GM12878 (cell line): ENCODE results near the gene CD40LG. TPM values are rescaled to one million over a fixed set of nuclear protein-coding genes. Genes with fewer than 3 reads are reported as not detected.

ENCODE experiments used
- ATAC-seq: fragments of 200-7000 bp; cut with Tn5 transposase; 3 replicates; pipeline ENCODE4 v1.9.1; 2020; ENCODE audit warnings: mild to moderate bottlenecking, moderate library complexity
- BruUV-seq: library from RNA; stranded (reverse); fragments of 400-500 nt; replicated peaks from 2 replicates; lab custom pipeline; 2021; lab: Mats Ljungman, UMichigan
- CTCF ChIA-PET: fragments of 300-600 bp; sonication (Branson Sonifier 250); formaldehyde crosslinking; extraction: SDS; loops from one replicate; lab custom pipeline; 2021; ENCODE audit warnings: inconsistent platforms; lab: Yijun Ruan, JAX
- POLR2A ChIA-PET: fragments of 350-600 bp; formaldehyde crosslinking; extraction: SDS; loops from one replicate; lab custom pipeline; 2021; ENCODE audit warnings: inconsistent platforms; lab: Charles Lee
- RAD21 ChIA-PET: fragments of 300-600 bp; sonication (Branson Sonifier 250); formaldehyde crosslinking; loops from one replicate; lab custom pipeline; 2023; ENCODE audit warnings: antibody characterized with exemption; ENCODE audit not compliant: unreplicated experiment; lab: Charles Lee
- SMC1A ChIA-PET: fragments of 300-600 bp; sonication (Branson Sonifier 250); formaldehyde crosslinking; loops from one replicate; lab custom pipeline; 2023; ENCODE audit not compliant: unreplicated experiment, uncharacterized antibody; lab: Charles Lee
- DNase-seq: peaks from one replicate; pipeline ENCODE4 v3.0.0-alpha.2; 2011; ENCODE audit warnings: low read depth, low spot score
- FAIRE-seq: peaks from 3 replicates; lab custom pipeline; 2011; peaks lifted over from hg19 to GRCh38; lab: Jason Lieb, UNC
- H2AFZ ChIP-seq: 2 replicates; pipeline ENCODE4 v1.6.0; 2011; ENCODE audit warnings: low read depth, low read length, control low read depth; ENCODE audit not compliant: control insufficient read depth
- H3K27ac ChIP-seq: 2 replicates; pipeline ENCODE4 v1.5.1; 2011; ENCODE audit warnings: control low read depth; ENCODE audit not compliant: control insufficient read depth, insufficient read depth
- H3K27me3 ChIP-seq, 2 experiments: replicated peaks in 1 of 2; 2 replicates each; pipeline versions ENCODE4 v1.6.0 to v1.6.1; 2011; ENCODE audit warnings: low read length in 1 of 2; ENCODE audit not compliant: control insufficient read depth in 2 of 2, insufficient read depth in 2 of 2
- H3K36me3 ChIP-seq, 2 experiments: 2 replicates each; pipeline ENCODE4 v1.5.1; 2011; ENCODE audit warnings: low read length in 1 of 2; ENCODE audit not compliant: control insufficient read depth in 2 of 2, insufficient read depth in 2 of 2
- H3K4me1 ChIP-seq: 2 replicates; pipeline ENCODE4 v1.6.1; 2011; ENCODE audit warnings: mild to moderate bottlenecking, low read length, moderate library complexity, mixed read lengths; ENCODE audit not compliant: control insufficient read depth, insufficient read depth
- H3K4me2 ChIP-seq: 2 replicates; pipeline ENCODE4 v1.6.0; 2011; ENCODE audit warnings: control low read depth; ENCODE audit not compliant: control insufficient read depth, insufficient read depth
- H3K4me3 ChIP-seq: fragments of 200-600 bp; sonication (generic); 2 replicates; pipeline ENCODE4 v1.5.1; 2016
- H3K79me2 ChIP-seq: 2 replicates; pipeline ENCODE4 v1.6.0; 2011; ENCODE audit warnings: low read length; ENCODE audit not compliant: control insufficient read depth, insufficient read depth
- H3K9ac ChIP-seq: 2 replicates; pipeline ENCODE4 v1.8.0; 2011; ENCODE audit warnings: low read length, control low read depth, mixed read lengths; ENCODE audit not compliant: control insufficient read depth, insufficient read depth
- H3K9me3 ChIP-seq: replicated peaks from 3 replicates; pipeline ENCODE4 v1.5.1; 2011; ENCODE audit warnings: mild to moderate bottlenecking, low read length; ENCODE audit not compliant: control insufficient read depth, insufficient read depth
- H4K20me1 ChIP-seq: 2 replicates; pipeline ENCODE4 v1.6.0; 2011; ENCODE audit not compliant: control insufficient read depth, insufficient read depth
- BCL11A ChIP-seq: IDR thresholded peaks from 2 replicates; pipeline ENCODE4 v1.6.1; 2011; ENCODE audit warnings: low read depth, low read length
- CHD1 ChIP-seq: IDR thresholded peaks from 2 replicates; pipeline ENCODE4 v1.6.1; 2012; ENCODE audit warnings: low read depth, low read length, improper control_type of control experiment
- CREM ChIP-seq: IDR thresholded peaks from 2 replicates; pipeline ENCODE4 v1.6.1; 2014; ENCODE audit warnings: antibody characterized with exemption, low read depth
- EP300 ChIP-seq, 2 experiments: fragments of 150-350 bp in 1 of 2; IDR thresholded peaks; 2 replicates each; pipeline ENCODE4 v1.6.1; 2011 to 2012; ENCODE audit warnings: low read depth in 2 of 2, low read length in 2 of 2, borderline replicate concordance in 1 of 2, improper control_type of control experiment in 1 of 2, inconsistent platforms in 1 of 2; ENCODE audit not compliant: control insufficient read depth in 1 of 2
- ETV6 ChIP-seq, 2 experiments: fragments of 450-650 bp in 1 of 2; IDR thresholded peaks in 1 of 2; conservative IDR thresholded peaks in 1 of 2; 2 replicates each; pipeline ENCODE4 v1.6.1; 2014; ENCODE audit warnings: antibody characterized with exemption in 1 of 2, borderline replicate concordance in 1 of 2, low read depth in 1 of 2, mild to moderate bottlenecking in 1 of 2, moderate library complexity in 1 of 2
- IRF3 ChIP-seq: fragments of 450-650 bp; IDR thresholded peaks from 2 replicates; pipeline ENCODE4 v1.6.1; 2014; ENCODE audit warnings: mild to moderate bottlenecking
- JUNB ChIP-seq: IDR thresholded peaks from 2 replicates; pipeline ENCODE4 v1.6.1; 2016; ENCODE audit warnings: antibody characterized with exemption, mild to moderate bottlenecking
- PAX5 ChIP-seq: IDR thresholded peaks from 2 replicates; pipeline ENCODE4 v1.6.1; 2011; ENCODE audit warnings: low read depth, low read length, borderline replicate concordance
- POLR2A ChIP-seq: IDR thresholded peaks from 2 replicates; pipeline ENCODE4 v1.6.1; 2011; ENCODE audit warnings: low read depth, mild to moderate bottlenecking, low read length
- WGBS: methylation state at CpG from one replicate; pipeline ENCODE4 v1.1.6; 2016; ENCODE audit warnings: low lambda C conversion rate; ENCODE audit not compliant: insufficient replicate concordance, insufficient coverage; ENCODE audit errors: missing lambda C conversion rate; 5-methylcytosine and 5-hydroxymethylcytosine counted together
- in situ Hi-C: fragments of 300-500 bp; cut with MboI; formaldehyde crosslinking; loops from 9 replicates; pipeline ENCODE4 v1.14.3; 2018; ENCODE audit warnings: mixed read lengths
- intact Hi-C: fragments of 100-400 bp; cut with micrococcal nuclease; formaldehyde crosslinking; loops from one replicate; pipeline ENCODE4 v1.14.2; 2022; ENCODE audit not compliant: unreplicated experiment
- polyA plus RNA-seq, 11 experiments: library from polyadenylated mRNA; depleted of rRNA in 4 of 11; unstranded in 6 of 11; stranded (reverse) in 5 of 11; fragments of >200 nt; fragmentation: Nextera tagmentation in 4 of 11; fragmentation: Illumina TruSeq in 1 of 11; extraction: Ambion mirVana in 4 of 11; extraction: Trizol in 1 of 11; gene quantifications; 1 replicate in 1 of 11; 2 replicates in 10 of 11; pipeline versions ENCODE4 v1.2.1 to v1.2.3, GENCODE V29; 2011 to 2016; ENCODE audit warnings: inconsistent platforms in 2 of 11, missing spikeins in 2 of 11, low read depth in 1 of 11
- total RNA-seq, 4 experiments: library from RNA; depleted of rRNA in 3 of 4; stranded (reverse); fragments of >200 nt in 3 of 4; fragmentation: Illumina TruSeq in 1 of 4; extraction: Trizol in 1 of 4; gene quantifications; 2 replicates each; pipeline versions ENCODE4 v1.2.1 to v1.2.3, GENCODE V29; 2013 to 2021

Gene CD40LG
- total and polyA plus RNA-seq, 10 of the 15 experiments (the other 5 are each of a cell fraction or from before 2014, with no cell fraction given) = 0.04 to 0.21 (median 0.11) TPM; not detected in 6

GRCh38 chrX:136650811-136651210 lies 2.9 kb downstream of the CD40LG start:
- H4K20me1 ChIP-seq = no peaks in the 10 kb centered on the region
- POLR2A ChIA-PET = no interaction called here
- TF ChIP-seq JUNB (no peak), EP300 (IDR thresholded peaks at IDR 0.05; ENCODE audit: borderline replicate concordance in 1 of 2, control insufficient read depth in 1 of 2, low read depth in 2 of 2, low read length in 2 of 2) (no peak), PAX5 (no peak), BCL11A (no peak), ETV6 (conservative IDR thresholded peaks at IDR 0.05 in 1 of 2, IDR thresholded peaks at IDR 0.05 in 1 of 2; ENCODE audit: borderline replicate concordance in 1 of 2, low read depth in 1 of 2) (no peak), IRF3 (no peak), CHD1 (no peak), POLR2A (no peak), CREM (no peak)
- H3K27me3 ChIP-seq = 0 out of 4 replicates have a peak, but pooled peaks cover 0 to 3% of the 10 kb centered on the region in 2 experiments
- H3K4me3 ChIP-seq = no peak overlapping the region
- WGBS = 70% methylated on average over 3 of the region's 3 CpGs
- no peak for ATAC-seq
- H3K36me3 ChIP-seq = no peaks in the 10 kb centered on the region
- H3K27ac ChIP-seq = no peak overlapping the region
- SMC1A ChIA-PET = interaction anchor here (1.4 kb wide), 1 partner anchor 25 kb away, joined by 3 read pairs; no protein-coding TSS in a partner anchor
- RAD21 ChIA-PET = no interaction called here
- H3K79me2 ChIP-seq = no peaks in the 10 kb centered on the region
- no peak for FAIRE-seq
- in situ Hi-C loops = no loop called here
- no peak overlapping the region for H3K4me2 ChIP-seq
- CTCF ChIA-PET = interaction anchor here (0.7 to 1.2 kb wide), 2 partner anchors 11 to 58 kb away, joined by 3 read pairs; no protein-coding TSS in a partner anchor
- H2AFZ ChIP-seq = no peak overlapping the region
- no peak for DNase-seq
- BruUV-seq = no TSS peak
- H3K9me3 ChIP-seq = no peaks in the 10 kb centered on the region
- H3K4me1 ChIP-seq = no peaks in the 10 kb centered on the region
- intact Hi-C loops = no loop called here
- H3K9ac ChIP-seq = no peak overlapping the region
